HPDE6-E6E7 (cell line): Measurements from ENCODE around the gene MAPK11.
"Not testable (repeated sequence)": the region's sequence is repeated elsewhere in the genome, so short reads cannot be mapped to it uniquely, and the experiment has no call there.

ENCODE experiments used
- DNase-seq: peaks from one replicate; pipeline ENCODE4 v3.0.0; 2011; ENCODE audit warnings: missing footprints; ENCODE audit errors: extremely low spot score

Gene MAPK11

DNA sequence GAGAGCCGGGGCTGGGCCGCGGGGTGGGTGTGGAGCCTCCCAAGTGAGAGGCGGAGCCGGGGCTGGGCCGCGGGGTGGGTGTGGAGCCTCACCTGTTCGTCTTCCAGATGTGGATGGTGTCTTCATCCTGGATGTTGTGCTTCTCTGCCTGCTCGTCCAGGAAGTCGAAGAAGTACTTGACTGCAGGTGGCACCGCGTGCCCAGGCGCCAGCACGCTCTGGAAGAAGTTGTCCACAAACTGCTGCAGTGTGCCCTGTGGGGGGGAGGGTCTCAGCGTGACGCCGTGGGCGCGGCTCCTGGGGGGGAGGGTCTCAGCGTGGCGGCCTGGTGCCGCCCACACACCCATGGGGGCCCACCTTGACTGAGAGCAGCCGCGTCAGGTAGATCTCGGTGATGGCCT, 7.6 kb upstream of the MAPK11 start:
- no peak for DNase-seq

DNA sequence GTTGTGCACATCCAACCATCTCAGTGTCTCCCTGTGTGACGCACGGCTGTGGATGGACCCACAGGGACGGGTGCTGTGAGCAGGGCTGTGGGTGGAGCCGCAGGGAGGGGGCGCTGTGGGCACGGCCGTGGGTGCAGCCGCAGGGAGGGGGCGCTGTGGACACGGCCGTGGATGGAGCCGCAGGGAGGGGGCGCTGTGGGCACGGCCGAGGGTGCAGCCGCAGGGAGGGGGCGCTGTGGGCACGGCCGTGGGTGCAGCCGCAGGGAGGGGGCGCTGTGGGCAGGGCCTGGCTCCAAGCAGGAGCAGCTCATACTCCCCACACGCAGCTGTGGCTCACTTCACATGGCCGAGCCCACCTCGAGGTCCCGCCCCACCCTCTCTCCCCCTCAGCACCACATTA, 6.0 kb upstream of the MAPK11 start:
- no peak for DNase-seq

DNA sequence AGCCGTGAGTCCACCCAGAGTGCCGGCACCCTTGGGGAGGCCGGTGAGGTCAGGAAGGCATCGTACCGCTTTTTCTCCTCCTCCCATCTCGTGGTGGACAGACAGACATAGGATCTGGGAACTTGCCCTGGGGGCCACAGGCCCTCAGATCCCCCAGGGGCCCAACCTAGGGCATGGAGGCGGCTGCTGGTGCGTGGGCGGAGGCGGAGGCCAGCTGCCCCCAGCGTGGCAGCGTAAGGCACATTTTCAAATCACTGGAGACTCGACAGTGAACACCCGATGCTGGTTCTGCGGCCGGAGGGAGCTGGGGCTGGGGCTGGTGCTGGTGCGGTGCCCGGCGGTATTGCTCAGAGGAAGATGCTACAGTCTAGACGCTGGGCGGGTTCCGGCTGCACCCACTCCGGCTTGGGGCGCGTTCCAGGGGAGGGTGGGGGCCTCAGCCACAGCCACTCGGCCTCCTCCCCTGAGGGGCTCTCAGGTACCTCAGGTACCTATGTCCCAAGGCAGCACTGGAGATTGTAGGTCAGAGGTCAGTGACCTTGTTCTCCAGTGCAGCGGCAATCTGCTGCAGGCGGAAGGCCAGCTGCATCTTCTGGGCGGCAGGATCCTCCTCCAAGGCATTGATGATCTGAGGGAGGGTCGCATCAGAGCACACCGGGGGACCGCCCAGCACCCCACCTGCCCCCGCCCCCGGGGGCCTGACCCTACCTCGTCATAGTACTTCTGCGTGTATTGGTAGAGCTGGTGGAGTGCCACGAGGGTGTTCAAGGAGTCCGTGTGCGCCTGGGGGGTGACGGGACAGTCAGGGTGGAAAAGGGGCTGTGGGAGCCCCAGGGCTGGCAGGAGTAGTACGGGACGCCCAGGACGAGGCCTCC, 5.2 kb upstream of the MAPK11 start:
- DNase-seq: no peak

DNA sequence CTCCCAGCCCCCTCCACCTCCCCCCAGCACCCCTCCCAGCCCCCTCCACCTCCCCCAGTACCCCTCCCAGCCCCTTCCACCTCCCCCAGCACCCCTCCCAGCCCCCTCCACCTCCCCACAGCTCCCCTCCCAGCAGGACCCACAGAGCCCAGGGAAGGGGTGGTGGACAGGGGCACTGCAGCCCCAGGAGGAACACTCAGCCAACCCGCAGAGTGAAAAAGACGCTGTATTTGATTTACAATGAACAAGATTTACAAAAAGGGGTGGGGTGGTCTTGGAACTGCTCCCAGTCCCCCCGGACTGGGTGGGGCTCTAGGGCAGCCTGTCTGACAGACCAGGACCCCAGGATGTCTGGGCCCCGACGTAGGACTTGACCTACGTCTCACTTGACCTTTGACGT, 4.6 kb upstream of the MAPK11 start:
- no peak for DNase-seq

DNA sequence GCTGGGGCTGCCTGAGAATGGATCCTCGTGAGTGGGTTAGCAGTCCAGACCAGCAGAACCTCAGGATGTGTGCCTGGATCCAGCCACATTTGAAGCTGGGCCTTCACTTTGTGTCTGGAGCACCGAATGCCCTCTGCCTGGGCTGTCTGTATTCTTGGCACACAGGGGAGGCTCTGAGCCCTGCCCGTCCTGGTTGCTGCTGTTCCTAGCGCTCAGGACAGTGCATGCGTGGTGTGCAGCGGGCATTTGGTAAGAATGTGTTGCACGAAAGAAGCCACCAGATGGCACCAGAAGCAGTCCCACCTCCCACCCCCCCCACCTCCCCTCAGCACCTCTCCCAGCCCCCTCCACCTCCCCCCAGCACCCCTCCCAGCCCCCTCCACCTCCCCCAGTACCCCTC, 4.1 kb upstream of the MAPK11 start:
- DNase-seq: no peak

DNA sequence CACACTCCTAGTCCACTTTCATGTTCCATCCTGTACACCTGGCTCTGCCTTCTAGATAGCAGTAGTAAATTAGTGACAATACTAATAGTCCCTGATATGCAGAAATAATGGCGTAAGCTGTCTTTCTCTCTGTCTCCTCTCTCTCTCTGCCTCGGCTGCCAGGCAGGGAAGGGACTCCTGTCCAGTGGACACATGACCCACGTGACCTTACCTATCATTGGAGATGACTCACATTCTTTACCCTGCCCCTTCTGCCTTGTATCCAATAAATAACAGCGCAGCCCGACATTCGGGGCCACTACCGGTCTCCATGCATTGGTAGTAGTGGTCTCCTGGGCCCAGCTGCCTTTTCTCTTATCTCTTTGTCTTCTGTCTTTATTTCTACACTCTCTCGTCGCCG, 3.6 kb upstream of the MAPK11 start:
- DNase-seq: not testable (repeated sequence)

DNA sequence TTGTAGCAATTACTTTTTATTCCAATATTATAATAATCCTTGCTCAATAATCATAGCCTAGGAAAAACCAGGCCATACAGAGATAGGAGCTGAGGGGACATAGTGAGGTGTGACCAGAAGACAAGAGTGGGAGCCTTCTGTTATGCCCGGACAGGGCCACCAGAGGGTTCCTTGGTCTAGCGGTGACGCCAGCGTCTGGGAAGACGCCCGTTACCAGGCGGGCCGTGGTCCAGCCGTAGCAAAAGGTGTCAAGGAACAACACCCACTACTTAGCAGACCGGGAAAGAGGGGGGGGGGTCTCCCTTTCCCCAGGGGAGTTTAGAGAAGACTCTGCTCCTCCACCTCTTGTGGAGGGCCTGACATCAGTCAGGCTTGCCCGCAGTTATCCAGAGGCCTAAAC, 3.2 kb upstream of the MAPK11 start:
- DNase-seq: not testable (repeated sequence)

DNA sequence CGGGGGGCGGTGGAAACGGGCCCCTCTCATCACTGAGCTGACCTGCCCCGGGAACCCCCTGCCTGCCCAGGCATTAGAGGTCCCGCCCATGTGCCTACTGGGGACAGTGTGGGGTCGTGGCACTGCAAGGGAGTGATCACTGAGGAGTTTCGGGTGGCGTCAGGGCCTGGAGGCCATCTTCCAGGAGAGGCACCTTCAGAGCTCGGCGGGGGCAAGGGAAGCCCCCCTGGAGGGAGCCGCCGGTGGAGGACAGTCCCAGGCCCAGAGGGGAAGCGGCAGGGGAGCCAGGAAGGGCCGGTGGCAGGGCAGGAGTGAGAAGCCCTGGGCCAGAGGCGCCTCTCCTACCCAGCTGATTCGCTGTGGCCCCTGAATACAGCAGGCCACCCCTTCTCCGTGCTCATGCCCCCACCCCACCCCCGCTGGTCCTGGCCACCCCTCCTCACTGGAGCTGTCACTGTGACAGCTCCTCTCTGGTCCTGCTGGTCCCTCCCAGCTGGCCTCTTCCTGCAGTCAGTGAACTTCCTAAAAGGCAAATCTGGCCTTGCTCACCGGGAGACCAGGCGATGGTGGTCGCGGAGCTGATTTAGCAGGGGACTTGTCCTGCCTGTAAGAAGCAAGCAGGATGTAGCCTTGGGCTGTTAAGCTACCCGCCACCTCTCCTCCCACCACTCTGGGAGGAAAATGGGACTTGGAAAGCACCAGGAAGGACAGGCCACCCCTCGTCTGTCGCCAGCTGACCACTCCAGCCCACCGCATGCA, 2.0 kb upstream of the MAPK11 start:
- no peak for DNase-seq

DNA sequence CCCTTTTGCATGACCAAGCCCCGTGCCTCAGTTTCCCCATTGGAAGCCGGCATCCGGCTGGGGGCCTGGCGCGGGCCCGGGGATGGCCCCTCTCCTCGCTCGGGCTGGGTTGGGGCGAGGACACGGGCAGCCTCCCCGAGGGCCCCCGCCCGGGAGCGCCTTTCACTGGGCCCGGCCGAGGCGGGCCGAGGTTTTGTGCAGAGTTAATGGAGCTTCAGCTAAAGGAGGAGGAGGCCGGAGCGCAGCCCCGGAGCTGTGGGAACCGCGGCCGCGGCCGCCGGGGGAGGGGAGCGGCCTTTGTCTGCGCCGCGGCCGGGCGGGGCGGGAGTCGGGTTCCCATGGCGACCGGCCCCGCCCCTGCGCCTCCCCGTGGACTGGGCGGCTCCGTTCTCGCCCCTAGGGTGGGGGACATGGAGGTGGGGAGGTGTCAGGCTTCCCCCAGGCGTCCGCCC, 1.4 kb upstream of the MAPK11 start:
- DNase-seq: no peak

DNA sequence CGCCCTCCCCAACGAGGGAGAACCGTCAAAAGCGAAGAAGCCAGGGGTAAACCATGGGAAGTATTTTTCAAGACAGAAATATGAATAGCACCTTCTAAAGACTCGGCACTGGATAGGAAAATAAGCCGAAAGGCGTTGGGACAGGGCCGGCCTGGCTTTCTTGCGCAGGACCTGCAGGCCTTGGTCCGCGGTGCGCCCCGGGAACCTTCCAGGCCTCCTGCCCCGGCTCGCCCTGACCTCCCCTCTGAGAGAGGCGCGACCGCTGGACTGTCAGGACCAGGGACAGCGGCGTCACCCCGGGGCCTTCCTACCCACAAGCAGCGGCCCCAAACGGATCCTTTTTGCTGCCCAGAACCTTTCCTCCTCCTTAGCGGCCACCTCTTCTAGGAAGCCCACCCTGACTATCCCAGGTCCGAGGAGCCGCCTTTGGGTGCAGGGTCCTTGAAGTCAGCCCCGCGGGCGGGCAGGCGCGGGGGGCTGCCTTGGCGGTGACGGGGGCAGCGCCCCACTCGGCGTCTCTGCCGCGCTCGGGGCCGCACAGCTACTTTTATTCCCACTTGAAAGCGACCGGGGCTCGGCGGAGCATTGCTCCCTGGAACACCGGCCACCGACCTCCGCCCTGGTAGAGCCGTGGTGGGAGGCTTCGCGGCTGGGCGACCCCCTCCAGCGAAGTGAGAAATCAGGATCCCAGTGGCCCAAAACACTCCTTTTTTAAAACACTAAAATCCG, 650 bp upstream of the MAPK11 start:
- DNase-seq: no peak

DNA sequence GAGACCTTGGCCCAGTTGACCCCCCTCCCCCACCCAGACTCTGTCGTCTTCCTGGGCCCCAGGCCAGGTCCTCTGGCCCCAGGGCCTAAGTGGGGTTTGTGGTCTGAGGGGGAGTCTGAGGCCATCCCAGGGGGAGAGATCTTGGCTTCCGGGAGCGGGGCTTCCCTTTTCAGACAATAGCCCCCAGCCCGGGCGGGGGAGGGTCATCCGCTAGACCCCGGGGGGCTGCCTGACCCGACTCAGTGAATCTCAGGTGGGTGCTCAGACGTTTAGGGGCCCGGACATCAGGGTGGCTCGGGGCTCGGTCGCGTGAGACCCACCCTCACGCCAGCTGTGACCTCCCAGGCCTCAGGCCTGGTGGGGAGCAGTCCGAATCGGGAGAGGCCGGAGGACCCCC, 609 bp downstream of the MAPK11 start:
- DNase-seq: no peak

DNA sequence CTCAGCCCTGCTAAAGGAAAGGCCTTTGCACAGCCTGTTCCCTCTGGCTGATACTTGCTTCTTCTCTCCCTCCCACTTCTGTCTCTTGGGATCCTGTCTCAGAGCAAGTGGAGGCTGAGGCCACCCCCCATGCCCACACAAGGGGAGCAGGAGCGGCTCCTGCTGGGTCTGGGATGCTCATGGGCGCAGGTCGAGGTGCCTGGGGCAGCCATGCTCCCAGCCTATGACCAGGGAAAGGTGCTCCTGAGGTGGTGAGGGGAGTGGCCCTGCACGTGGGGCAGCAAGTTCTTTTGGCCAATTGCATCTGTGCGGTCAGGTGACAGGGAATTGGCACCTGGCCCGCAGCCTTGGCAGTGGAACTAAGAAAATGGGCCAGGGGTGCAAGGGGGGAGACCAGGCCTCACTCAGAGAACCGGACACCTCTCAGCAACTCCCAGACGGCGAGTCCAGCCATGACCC, 1.5 kb downstream of the MAPK11 start:
- DNase-seq: no peak

DNA sequence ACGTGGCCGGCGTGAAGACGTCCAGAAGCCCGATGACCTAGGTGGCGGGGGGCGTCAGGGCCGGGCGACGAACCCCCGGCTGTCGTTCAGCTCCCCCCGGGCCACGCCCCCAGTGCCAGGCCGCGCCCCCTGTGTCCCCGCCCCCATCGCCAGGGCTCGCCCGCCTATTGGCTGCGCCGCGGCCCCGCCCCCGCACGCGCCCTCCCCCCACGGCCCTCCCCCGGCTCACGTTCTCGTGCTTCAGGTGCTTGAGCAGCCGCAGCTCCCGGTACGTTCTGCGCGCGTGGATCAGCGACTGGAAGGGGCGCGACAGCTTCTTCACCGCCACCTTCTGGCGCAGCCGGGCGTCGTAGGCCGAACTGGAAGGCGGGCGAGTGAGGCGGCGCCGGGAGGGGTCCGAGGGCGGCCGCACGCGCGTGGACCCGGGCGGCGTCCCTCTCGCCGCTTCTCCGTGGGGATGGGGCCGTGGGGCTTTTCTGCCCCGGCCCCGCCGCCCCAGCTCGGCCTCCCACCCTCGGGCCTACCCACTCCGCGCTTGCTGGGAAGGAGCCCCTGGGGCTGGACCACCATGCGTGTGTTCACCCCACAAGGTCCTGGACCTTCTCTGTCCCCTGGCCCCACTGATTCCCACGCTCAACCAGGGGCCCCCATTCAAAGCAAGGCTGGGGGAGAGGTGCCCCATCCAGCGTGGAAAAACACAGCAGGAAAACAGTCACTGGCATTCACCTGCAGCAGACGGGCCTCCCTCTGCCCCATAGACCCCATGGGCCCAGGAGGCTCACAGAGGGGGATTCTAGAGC, 2.4 kb downstream of the MAPK11 start:
- DNase-seq: no peak

DNA sequence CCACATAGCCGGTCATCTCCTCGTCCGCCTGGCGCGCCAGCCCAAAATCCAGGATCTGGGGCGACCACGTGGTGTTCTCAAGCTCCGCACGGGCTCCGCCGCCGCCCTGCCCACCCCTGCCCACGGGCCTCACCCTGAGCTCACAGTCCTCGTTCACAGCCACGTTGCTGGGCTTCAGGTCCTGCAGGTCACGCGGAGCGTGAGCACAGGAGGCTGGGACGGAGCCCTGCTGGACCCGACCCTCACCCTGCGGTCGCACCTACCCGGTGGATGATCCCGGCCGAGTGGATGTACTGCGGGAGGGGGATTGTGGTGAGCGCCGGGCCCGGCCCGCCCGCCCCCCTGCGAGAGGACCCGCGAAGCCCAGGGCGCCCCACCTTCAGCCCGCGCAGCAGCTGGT, 3.2 kb downstream of the MAPK11 start:
- DNase-seq: no peak

DNA sequence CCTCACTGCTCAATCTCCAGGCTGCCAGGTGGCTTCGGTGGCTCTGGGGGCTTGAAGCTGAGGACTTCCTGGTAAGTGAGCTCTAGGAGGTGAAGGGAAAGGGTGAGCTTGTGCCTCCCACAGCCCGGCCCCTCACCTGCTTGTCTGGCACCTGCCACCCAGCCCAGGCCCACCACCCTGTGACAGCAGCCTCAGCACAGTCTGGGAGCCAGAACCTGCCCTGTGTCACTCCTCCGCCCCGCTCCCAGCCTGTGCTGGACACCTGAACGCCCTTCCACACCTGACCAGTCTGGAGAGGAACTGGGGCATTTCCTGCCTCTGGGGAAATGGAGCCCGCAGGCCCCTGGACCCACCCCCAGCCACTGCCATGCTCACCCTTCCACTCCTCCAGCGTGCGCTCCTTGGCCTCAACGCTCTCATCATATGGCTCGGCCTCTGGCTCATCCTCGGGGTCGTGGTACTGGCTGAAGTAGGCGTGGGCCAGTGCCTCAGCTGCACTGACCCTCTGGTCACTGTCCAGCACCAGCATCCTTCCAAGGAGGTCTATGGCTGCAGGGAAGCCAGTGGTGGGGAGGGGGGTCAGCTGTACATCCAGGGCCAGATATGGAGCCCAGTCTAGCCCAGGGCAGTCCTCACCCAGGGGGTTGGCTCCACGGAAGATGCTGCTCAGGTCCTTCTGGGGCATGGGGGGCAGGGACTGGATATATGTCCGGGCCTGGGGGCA, 5.1 kb downstream of the MAPK11 start:
- no peak for DNase-seq

DNA sequence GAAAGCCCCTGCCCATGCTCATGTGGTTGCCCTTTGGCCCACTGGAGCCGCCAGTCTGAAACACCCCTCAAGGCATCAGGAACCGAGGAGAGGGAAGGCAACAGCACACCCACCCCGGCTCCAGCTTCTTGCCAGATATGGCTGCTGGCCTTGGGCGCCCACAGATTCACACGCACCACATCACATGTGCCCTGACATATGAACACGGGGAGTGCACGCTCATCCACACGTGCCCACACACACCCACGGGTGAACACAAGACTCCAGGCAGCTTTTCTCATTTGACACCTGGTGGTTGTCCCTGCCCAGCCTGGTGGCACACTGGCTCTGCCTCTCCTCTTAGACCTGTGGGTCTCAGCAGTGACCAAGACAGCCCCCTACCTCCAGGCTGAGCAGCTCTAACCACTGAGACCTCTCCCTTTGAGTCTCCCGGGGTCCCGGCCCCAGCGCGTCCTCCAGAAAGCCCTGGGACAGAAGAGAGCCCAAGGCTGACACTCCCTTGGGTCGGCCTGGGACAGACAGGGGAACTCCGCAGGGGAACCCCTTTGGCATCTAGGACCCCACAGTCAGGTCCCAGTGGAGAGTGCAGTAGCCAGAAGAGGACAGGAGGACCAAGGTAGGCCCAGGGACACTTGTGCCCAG, 6.0 kb downstream of the MAPK11 start:
- DNase-seq: no peak

DNA sequence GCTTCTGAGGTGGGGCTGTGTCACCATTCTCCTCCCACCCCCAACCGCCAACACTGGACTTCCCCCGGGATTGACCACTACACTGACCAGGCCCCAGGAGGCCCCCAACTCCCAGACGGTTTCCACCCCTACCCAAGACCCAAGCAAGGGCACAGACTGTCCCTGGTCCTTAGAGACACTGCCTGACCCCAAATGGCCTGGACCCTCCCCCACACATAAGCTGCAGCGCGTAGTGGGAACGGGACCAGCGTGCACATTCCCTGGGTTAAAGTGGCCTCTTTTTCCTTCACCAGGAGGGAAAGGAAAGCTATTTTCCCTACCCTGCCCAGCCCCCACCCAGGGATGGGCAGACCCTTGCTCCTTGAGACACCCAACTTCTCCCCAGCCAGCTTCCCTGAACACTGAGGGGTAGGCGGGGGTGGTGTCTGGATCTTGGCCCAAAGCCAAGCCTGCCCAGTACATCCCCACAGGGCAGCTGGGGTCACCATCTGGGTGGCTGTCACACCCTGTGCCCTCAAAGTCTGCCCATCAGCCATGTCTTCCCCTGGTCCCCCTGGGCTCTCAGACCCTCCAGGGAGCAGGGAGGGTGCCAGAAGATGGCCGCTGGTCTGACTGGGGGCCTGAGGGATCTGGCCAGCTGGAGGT, 7.1 kb downstream of the MAPK11 start:
- no peak for DNase-seq

DNA sequence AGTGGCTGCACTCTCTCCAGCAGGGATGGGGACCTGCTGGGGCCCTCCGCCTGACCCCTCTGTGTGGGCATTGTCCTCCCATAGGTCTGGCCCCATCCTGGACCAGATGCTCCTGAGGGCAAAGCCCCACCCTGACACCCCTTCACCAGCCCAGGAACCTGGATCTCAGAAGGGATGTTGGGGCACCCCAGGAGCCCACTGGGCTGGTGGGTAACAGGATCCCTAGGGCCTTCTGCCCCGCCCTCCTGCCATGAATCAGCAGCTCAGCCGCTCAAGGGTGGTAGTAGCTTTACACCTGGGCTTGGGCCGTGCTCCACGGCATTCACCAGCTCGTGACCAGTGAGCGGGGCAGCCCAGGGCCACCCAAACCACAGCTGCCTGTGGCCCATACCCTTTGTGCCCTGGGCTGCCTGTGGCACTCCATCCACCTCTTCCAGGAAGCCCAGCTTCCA, 7.7 kb downstream of the MAPK11 start:
- DNase-seq: no peak

DNA sequence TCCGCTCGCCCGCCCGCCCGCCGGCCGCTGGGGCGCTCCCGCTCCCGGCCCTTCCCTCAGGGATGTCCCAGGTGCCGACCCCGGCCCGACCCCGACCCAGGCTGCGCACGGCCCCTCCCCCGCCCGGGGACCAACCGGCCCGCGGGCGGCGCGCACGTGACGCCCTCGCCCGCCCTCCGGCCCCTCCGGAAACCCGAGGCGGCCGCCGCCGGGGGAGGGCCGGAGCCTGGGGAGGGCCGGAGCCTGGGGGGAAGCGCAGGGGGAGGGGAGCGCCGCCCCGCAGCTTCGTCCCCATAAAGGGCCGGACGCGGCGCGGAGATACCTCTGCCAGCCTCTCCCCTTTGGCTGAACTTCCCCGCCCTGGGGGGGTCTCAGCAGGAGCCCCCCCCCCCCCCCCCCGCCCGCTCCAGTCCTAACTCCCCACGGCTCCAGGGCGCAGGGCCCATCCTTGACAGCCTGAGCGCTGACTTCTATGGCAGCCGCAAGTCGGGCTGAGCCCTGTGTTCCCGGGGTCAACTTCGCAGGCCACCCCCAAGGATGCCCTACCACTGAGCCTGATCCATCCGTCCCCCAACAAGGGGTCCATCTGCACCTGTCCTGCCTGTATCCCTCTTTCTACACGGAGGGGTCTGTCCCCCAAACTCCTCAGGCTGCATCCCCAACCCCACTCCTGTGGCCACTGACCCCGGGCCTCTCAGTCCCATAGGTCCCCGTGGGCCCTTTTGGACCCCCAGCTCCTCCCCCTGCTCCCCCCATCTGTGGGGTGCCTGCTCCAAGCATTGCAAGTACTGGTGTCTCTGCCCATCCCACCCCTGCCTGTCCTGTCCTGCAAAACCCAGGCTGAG, 8.3 kb downstream of the MAPK11 start, which contains the start of gene MAPK12:
Gene MAPK12 (minus strand): TSS at position 69 of the 845 bp plus-strand sequence. CDS start 174 bp downstream, outside the sequence.
- no peak for DNase-seq
